ENCODE data around the gene FAM83G. TPM values are rescaled to one million over a fixed set of nuclear protein-coding genes. Genes with fewer than 3 reads are reported as not detected.
"Not testable (repeated sequence)": the region's sequence is repeated elsewhere in the genome, so short reads cannot be mapped to it uniquely, and the experiment has no call there.

The FAM83G gene
- total and polyA plus RNA-seq, 12 donors, result 1.8 to 7.3 (median 4.0) TPM

DNA sequence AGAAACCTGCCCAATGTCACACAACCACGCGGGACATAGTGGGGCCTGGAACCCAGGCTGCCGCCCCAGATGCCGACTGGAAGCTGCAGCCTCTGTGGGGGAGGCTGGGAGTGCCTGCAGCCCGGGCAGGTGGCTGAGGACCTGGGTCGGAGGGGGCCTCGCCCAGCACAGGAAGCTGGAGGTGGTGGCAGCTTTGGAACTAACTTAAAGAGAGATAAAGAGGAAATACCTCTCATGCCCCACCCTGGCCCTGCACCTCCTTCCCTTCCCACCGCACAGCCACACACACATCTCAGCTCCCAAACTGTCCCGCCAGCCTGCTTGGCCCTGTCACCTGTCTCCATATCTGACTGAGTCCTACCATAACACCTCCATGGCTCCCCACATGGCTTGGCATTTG, 35.8 kb upstream of the FAM83G start:
- WGBS, 4 donors, result no CpG with 5 or more reads among the region's 9 CpGs
- H3K36me3 ChIP-seq (replicated peaks in 1 of 2); H3K27me3 ChIP-seq; H3K4me1 ChIP-seq (replicated peaks in 1 of 2); H3K4me3 ChIP-seq; intact Hi-C loops (cut with DNase I); H3K9me3 ChIP-seq (replicated peaks in 1 of 3); DNase-seq; H3K27ac ChIP-seq: not testable (repeated sequence)

- H3K4me3 ChIP-seq; H3K9me3 ChIP-seq (replicated peaks in 1 of 3); H3K4me1 ChIP-seq (replicated peaks in 1 of 2); H3K36me3 ChIP-seq (replicated peaks in 1 of 2); H3K27me3 ChIP-seq; DNase-seq; H3K27ac ChIP-seq; intact Hi-C loops (cut with DNase I): not testable (repeated sequence)
- no CpG with 5 or more reads among the region's 12 CpGs for WGBS, 4 donors
These were observed 34.2 kb upstream of the FAM83G start for GRCh38 chr17:19038730-19039129.

DNA sequence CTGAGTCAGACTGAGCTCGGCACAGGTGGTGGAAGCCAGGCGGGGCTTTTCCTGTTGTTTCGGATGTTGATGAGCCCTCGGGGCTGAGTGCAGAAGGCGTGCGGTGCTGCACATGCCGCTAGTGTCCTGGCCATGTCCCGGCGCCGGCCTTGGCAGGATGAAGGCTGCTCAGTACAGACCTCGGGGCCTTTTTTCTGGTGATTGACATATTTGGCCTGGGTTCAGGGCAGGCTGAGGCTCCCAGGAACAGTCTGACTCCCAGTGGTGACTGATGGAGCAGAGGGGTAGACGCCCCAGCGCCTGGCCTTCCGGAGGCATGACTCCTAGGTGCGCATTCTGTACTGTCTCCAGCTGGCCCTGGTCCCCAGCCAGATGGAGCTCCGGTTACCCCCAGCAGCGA, 33.4 kb upstream of the FAM83G start:
- H3K36me3 ChIP-seq (replicated peaks in 1 of 2); H3K27ac ChIP-seq; intact Hi-C loops (cut with DNase I); H3K4me1 ChIP-seq (replicated peaks in 1 of 2); H3K9me3 ChIP-seq (replicated peaks in 1 of 3); H3K27me3 ChIP-seq; H3K4me3 ChIP-seq; DNase-seq: not testable (repeated sequence)
- no CpG with 5 or more reads among the region's 17 CpGs for WGBS, 4 donors

GRCh38 chr17:19037547-19037946, 33.0 kb upstream of the FAM83G start:
- H3K27me3 ChIP-seq; H3K4me3 ChIP-seq; DNase-seq; H3K9me3 ChIP-seq (replicated peaks in 1 of 3); H3K36me3 ChIP-seq (replicated peaks in 1 of 2); intact Hi-C loops (cut with DNase I); H3K27ac ChIP-seq; H3K4me1 ChIP-seq (replicated peaks in 1 of 2): not testable (repeated sequence)
- WGBS, 4 donors, result no CpG with 5 or more reads among the region's 6 CpGs

DNA sequence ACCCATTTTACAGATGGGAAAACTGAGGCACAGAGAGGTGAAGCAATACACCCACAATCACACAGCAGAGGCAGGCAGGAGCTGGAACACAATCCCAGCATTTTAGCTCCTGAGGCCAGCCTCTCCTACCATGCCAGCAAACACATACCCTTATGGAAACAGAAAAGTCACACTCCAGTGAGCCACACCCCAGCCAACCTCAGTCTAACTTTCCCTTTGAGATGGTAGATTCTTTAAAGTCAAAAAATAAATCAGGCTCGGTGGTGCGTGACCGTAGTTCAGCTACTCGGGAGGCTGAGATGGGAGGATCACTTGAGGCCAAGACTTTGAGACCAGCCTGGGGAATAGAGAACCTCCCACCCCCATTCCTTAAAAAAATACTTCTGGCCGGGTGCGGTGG, 31.6 kb upstream of the FAM83G start:
- H3K4me3 ChIP-seq; H3K27ac ChIP-seq; DNase-seq; H3K36me3 ChIP-seq (replicated peaks in 1 of 2); H3K4me1 ChIP-seq (replicated peaks in 1 of 2); H3K27me3 ChIP-seq; intact Hi-C loops (cut with DNase I); H3K9me3 ChIP-seq (replicated peaks in 1 of 3): not testable (repeated sequence)
- WGBS, 4 donors, result no CpG with 5 or more reads among the region's 6 CpGs

DNA sequence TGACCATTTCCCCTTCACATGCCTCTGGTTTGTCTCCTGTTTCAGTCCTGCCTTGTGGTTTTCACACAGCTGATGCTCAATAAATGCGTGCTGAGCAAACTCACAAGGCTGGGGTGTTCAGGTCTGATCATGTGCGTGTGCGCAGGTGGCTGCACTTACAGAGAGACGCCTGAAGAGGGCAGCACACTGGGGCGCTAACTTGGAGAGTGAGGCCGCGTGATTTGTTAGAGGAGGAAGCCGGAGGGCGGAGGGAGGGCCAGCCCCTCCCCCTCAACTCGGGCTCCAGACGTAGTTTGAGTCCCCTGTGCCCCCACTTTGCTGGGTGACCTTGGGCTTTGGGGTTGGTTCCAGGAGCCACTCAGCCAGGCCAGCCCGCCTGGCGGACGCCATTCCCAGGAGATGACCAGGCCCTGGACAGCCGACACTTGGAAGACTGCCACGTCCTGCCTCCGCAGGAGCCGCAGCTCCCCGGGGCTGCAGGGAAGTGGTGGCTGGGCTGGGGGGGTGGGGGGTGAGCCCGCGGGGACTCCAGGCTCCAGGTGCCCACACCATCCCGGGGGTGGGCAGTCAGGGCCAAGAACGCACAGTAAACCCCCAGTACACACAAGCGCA, 27.9 kb upstream of the FAM83G start:
- H3K27ac ChIP-seq; H3K4me1 ChIP-seq (replicated peaks in 1 of 2); intact Hi-C loops (cut with DNase I); H3K36me3 ChIP-seq (replicated peaks in 1 of 2); H3K27me3 ChIP-seq; DNase-seq; H3K9me3 ChIP-seq (replicated peaks in 1 of 3); H3K4me3 ChIP-seq: not testable (repeated sequence)
- 35% methylated on average over 3 of the region's 24 CpGs; no CpG with 5 or more reads in 3 of the 4 donors for WGBS, 4 donors

- DNase-seq, result peak; percentile 61 to 84 (median 73)
- H3K36me3 ChIP-seq (replicated peaks in 1 of 2); intact Hi-C loops (cut with DNase I); H3K4me1 ChIP-seq (replicated peaks in 1 of 2); H3K4me3 ChIP-seq; H3K27ac ChIP-seq; H3K9me3 ChIP-seq (replicated peaks in 1 of 3); H3K27me3 ChIP-seq: not testable (repeated sequence)
- no CpG with 5 or more reads among the region's 4 CpGs for WGBS, 4 donors
- TF ChIP-seq CTCF (IDR thresholded peaks at IDR 0.05), result peak in 2 of 6 experiments; percentile 12 to 37
These were observed 27.2 kb upstream of the FAM83G start for GRCh38 chr17:19031729-19032128.

- intact Hi-C loops (cut with DNase I); DNase-seq; H3K27me3 ChIP-seq; H3K4me3 ChIP-seq; H3K27ac ChIP-seq; H3K36me3 ChIP-seq (replicated peaks in 1 of 2); H3K4me1 ChIP-seq (replicated peaks in 1 of 2); H3K9me3 ChIP-seq (replicated peaks in 1 of 3): not testable (repeated sequence)
- 17 to 80% (median 50%) methylated on average over 1 of the region's 5 CpGs; no CpG with 5 or more reads in 1 of the 4 donors for WGBS, 4 donors
These were observed 26.3 kb upstream of the FAM83G start for GRCh38 chr17:19030771-19031449.

DNA sequence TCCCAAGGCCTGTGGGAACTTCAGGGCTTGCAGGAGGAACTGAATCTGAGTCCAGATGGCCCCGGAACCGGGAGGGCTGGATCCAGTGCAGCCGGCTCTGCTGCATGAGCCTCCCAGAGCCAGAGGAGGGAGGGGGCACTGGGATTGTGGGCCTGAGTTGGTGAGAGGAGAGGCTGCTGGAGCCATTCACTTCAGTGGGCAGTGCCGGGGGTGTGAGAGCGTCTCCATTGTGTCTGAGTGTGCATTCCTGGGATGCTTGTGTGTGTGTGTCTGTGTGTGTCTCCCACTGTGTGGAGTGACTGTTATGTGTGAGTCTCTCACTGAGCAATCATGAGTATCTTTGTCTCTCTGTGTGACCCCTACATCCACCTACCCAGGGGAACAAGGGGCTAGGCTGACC, 25.2 kb upstream of the FAM83G start:
- H3K4me3 ChIP-seq; intact Hi-C loops (cut with DNase I); H3K27ac ChIP-seq; H3K36me3 ChIP-seq (replicated peaks in 1 of 2); H3K9me3 ChIP-seq (replicated peaks in 1 of 3); H3K4me1 ChIP-seq (replicated peaks in 1 of 2); DNase-seq; H3K27me3 ChIP-seq: not testable (repeated sequence)
- 86% methylated on average over 2 of the region's 5 CpGs; no CpG with 5 or more reads in 3 of the 4 donors for WGBS, 4 donors

GRCh38 chr17:19028671-19029070, 24.1 kb upstream of the FAM83G start:
- H3K36me3 ChIP-seq (replicated peaks in 1 of 2); intact Hi-C loops (cut with DNase I): not testable (repeated sequence)

More at GRCh38 chr17:19028671-19029070, 24.1 kb upstream of the FAM83G start:
- not testable (repeated sequence) for H3K27me3 ChIP-seq; H3K27ac ChIP-seq; H3K9me3 ChIP-seq (replicated peaks in 1 of 3); DNase-seq; H3K4me1 ChIP-seq (replicated peaks in 1 of 2); H3K4me3 ChIP-seq
- no CpG with 5 or more reads among the region's 11 CpGs for WGBS, 4 donors
